Tibial artery (tissue), 4 donors: Measurements from ENCODE around the gene GAS2L3.
"Not testable (repeated sequence)": the region's sequence is repeated elsewhere in the genome, so short reads cannot be mapped to it uniquely, and the experiment has no call there.

Experiments
- DNase-seq, 2 donors: peaks; one replicate each; pipeline ENCODE4 v3.0.0-alpha.2; 2019
- H3K27ac ChIP-seq, 2 donors: fragments of 200-600 bp; sonication (generic) in 1 of 2; 1 replicate in 1 of 2; 2 replicates in 1 of 2; pipeline ENCODE4 v1.5.1; 2018 to 2019; ENCODE audit warnings: mild to moderate bottlenecking in 1 of 2
- H3K27me3 ChIP-seq, 2 donors: fragments of 200-600 bp; sonication (generic) in 1 of 2; one replicate each; pipeline versions ENCODE4 v1.5.1 to v1.6.0; 2016 to 2019
- H3K36me3 ChIP-seq, 3 donors: fragments of 200-600 bp; sonication (generic) in 2 of 3; one replicate each; pipeline ENCODE4 v1.5.1; 2016 to 2019; ENCODE audit warnings: mild to moderate bottlenecking in 2 of 3
- H3K4me1 ChIP-seq, 4 donors: fragments of 200-600 bp; sonication (generic) in 2 of 4; 1 replicate in 3 of 4; 2 replicates in 1 of 4; pipeline ENCODE4 v1.5.1; 2016 to 2019
- H3K4me3 ChIP-seq, 2 donors: fragments of 200-600 bp; sonication (generic) in 1 of 2; 1 replicate in 1 of 2; 2 replicates in 1 of 2; pipeline ENCODE4 v1.5.1; 2018 to 2019; ENCODE audit warnings: mild to moderate bottlenecking in 2 of 2
- H3K9me3 ChIP-seq, 3 donors: fragments of 200-600 bp; sonication (generic) in 1 of 3; one replicate each; pipeline ENCODE4 v1.5.1; 2016 to 2019
- intact Hi-C: fragments of 100-400 bp; cut with DNase I; formaldehyde crosslinking; loops from one replicate; pipeline ENCODE4 v1.15.0; 2023; ENCODE audit warnings: low total_unique reads
- TF ChIP-seq, protein P1 (sequence below), 2 experiments: fragments of 200-600 bp in 1 of 2; fragments of 450-650 bp in 1 of 2; IDR thresholded peaks; one replicate each; pipeline ENCODE4 v1.5.1; 2017 to 2019; ENCODE audit warnings: antibody characterized with exemption in 2 of 2, mild to moderate bottlenecking in 1 of 2, moderate library complexity in 1 of 2

Gene GAS2L3

GRCh38 chr12:100554608-100555077 lies 18.8 kb upstream of the GAS2L3 start:
- H3K4me1 ChIP-seq = peaks cover 0 to 3% (median 0%) of the 10 kb centered on the region in 4 donors
- peaks cover 0 to 2% of the 10 kb centered on the region in 2 donors for H3K27me3 ChIP-seq
- DNase-seq = no peak
- intact Hi-C loops = loop anchor here (10.0 kb wide), 1 partner anchor 320 kb away; no protein-coding TSS in a partner anchor
- TF ChIP-seq, protein P1, sequence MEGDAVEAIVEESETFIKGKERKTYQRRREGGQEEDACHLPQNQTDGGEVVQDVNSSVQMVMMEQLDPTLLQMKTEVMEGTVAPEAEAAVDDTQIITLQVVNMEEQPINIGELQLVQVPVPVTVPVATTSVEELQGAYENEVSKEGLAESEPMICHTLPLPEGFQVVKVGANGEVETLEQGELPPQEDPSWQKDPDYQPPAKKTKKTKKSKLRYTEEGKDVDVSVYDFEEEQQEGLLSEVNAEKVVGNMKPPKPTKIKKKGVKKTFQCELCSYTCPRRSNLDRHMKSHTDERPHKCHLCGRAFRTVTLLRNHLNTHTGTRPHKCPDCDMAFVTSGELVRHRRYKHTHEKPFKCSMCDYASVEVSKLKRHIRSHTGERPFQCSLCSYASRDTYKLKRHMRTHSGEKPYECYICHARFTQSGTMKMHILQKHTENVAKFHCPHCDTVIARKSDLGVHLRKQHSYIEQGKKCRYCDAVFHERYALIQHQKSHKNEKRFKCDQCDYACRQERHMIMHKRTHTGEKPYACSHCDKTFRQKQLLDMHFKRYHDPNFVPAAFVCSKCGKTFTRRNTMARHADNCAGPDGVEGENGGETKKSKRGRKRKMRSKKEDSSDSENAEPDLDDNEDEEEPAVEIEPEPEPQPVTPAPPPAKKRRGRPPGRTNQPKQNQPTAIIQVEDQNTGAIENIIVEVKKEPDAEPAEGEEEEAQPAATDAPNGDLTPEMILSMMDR (IDR thresholded peaks at IDR 0.05) = peak; percentile 59 to 74
- H3K27ac ChIP-seq = no peak overlapping the region
- no peak overlapping the region for H3K4me3 ChIP-seq
- no peaks in the 10 kb centered on the region for H3K9me3 ChIP-seq
- no peaks in the 10 kb centered on the region for H3K36me3 ChIP-seq

GRCh38 chr12:100555722-100556121 lies 17.8 kb upstream of the GAS2L3 start:
- Histone ChIP-seq H3K4me1 (peaks cover 0 to 3% (median 0%) of the 10 kb centered on the region in 4 donors), H3K9me3 (no peaks in the 10 kb centered on the region), H3K27ac (no peak overlapping the region), H3K36me3 (no peaks in the 10 kb centered on the region), H3K27me3 (peaks cover 0 to 2% of the 10 kb centered on the region in 2 donors), H3K4me3 (no peak overlapping the region)
- intact Hi-C loops = loop anchor here (10.0 kb wide), 1 partner anchor 321 kb away; no protein-coding TSS in a partner anchor
- TF ChIP-seq, protein P1 (IDR thresholded peaks at IDR 0.05) = no peak
- DNase-seq = no peak

GRCh38 chr12:100557357-100557756 lies 16.1 kb upstream of the GAS2L3 start:
- Histone ChIP-seq H3K36me3 (no peaks in the 10 kb centered on the region), H3K27me3 (peaks cover 0 to 2% of the 10 kb centered on the region in 2 donors), H3K27ac (no peak overlapping the region), H3K4me1 (peaks cover 0 to 3% (median 0%) of the 10 kb centered on the region in 4 donors), H3K9me3 (no peaks in the 10 kb centered on the region), H3K4me3 (no peak overlapping the region)
- TF ChIP-seq, protein P1 (IDR thresholded peaks at IDR 0.05) = no peak
- no peak for DNase-seq
- intact Hi-C loops = loop anchor here (10.0 kb wide), 1 partner anchor 323 kb away; no protein-coding TSS in a partner anchor

DNA sequence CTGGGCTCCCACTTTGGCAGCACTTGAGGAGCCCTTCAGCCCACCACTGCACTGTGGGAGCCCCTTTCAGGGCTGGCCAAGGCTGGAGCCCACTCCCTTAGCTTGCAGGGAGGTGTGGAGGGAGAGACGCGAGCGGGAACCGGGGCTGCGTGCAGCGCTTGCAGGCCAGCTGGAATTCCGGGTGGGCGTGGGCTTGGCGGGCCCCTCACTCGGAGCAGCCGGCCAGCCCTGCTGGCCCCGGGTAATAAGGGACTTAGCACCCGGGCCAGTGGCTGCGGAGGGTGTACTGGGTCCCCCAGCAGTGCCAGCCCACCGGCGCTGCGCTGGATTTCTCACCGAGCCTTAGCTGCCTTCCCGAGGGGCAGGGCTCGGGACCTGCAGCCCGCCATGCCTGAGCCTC lies 14.2 kb upstream of the GAS2L3 start:
- not testable (repeated sequence) for DNase-seq, H3K27me3 ChIP-seq, H3K4me1 ChIP-seq, H3K4me3 ChIP-seq, H3K27ac ChIP-seq, H3K36me3 ChIP-seq, H3K9me3 ChIP-seq
- intact Hi-C loops = loop anchor here (10.0 kb wide), 1 partner anchor 324 kb away; no protein-coding TSS in a partner anchor

GRCh38 chr12:100564090-100564489 lies 9.4 kb upstream of the GAS2L3 start:
- H3K27ac ChIP-seq = no peak overlapping the region
- no peaks in the 10 kb centered on the region for H3K9me3 ChIP-seq
- no peaks in the 10 kb centered on the region for H3K36me3 ChIP-seq
- TF ChIP-seq, protein P1 (IDR thresholded peaks at IDR 0.05) = no peak
- peaks cover 0 to 2% of the 10 kb centered on the region in 2 donors for H3K27me3 ChIP-seq
- no peak for DNase-seq
- no peak overlapping the region for H3K4me3 ChIP-seq
- H3K4me1 ChIP-seq = no peaks in the 10 kb centered on the region
- intact Hi-C loops = no loop called here

- no peak for DNase-seq
- H3K36me3 ChIP-seq = no peaks in the 10 kb centered on the region
- no peak overlapping the region for H3K4me3 ChIP-seq
- H3K4me1 ChIP-seq = no peaks in the 10 kb centered on the region
- H3K27me3 ChIP-seq = no peaks in the 10 kb centered on the region
- intact Hi-C loops = no loop called here
- H3K27ac ChIP-seq = no peak overlapping the region
- TF ChIP-seq, protein P1 (IDR thresholded peaks at IDR 0.05) = no peak
- H3K9me3 ChIP-seq = no peaks in the 10 kb centered on the region
These were observed 8.5 kb upstream of the GAS2L3 start for GRCh38 chr12:100564905-100565467.
